ENCODE data around the gene THBS2. TPM values are rescaled to one million over a fixed set of nuclear protein-coding genes. Genes with fewer than 3 reads are reported as not detected.

THBS2 gene
- total RNA-seq, 1 experiment from 2014 or later = 0.39 TPM

GRCh38 chr6:169237496-169238134 lies 16.0 kb downstream of the THBS2 start:
- H4K20me1 ChIP-seq (ENCODE audit: insufficient read depth) = no peaks in the 10 kb centered on the region
- H3K27ac ChIP-seq (ENCODE audit: low read depth, low read length) = no peak overlapping the region
- intact Hi-C loops (cut with micrococcal nuclease) = no loop called here
- POLR2A ChIA-PET = no interaction called here
- H3K9me2 ChIP-seq (ENCODE audit: insufficient read depth) = no peaks in the 10 kb centered on the region
- H2AFZ ChIP-seq (ENCODE audit: low read depth, low read length, poor library complexity, severe bottlenecking) = no peak overlapping the region
- H3K9ac ChIP-seq (ENCODE audit: low read length) = no peak overlapping the region
- no peak for DNase-seq (ENCODE audit: low read depth, low spot score)
- H3K36me3 ChIP-seq (ENCODE audit: control insufficient read depth in 1 of 2, insufficient read depth in 2 of 2, low read length in 2 of 2) = no peaks in the 10 kb centered on the region
- H3K4me3 ChIP-seq (replicated peaks in 1 of 2; ENCODE audit: low read depth in 1 of 2, low read length in 2 of 2) = no peak overlapping the region
- no peak overlapping the region for H3K4me2 ChIP-seq (ENCODE audit: low read length)
- CTCF ChIA-PET = no interaction called here
- no peaks in the 10 kb centered on the region for H3K4me1 ChIP-seq (ENCODE audit: control insufficient read depth in 1 of 2, insufficient read depth in 2 of 2, low read length in 2 of 2)
- H3K79me2 ChIP-seq (ENCODE audit: insufficient read depth, low read length) = no peaks in the 10 kb centered on the region
- peaks cover 0 to 8% of the 10 kb centered on the region in 2 experiments; a peak in 1 of 4 replicates for H3K9me3 ChIP-seq (ENCODE audit: control insufficient read depth in 1 of 2, insufficient read depth in 1 of 2, low read depth in 1 of 2, low read length in 2 of 2)
- ATAC-seq = no peak
- TF ChIP-seq TCF7L2 (IDR thresholded peaks at IDR 0.05; ENCODE audit: borderline replicate concordance, extremely low read depth, insufficient read depth, insufficient read length) (no peak), MAX (IDR thresholded peaks at IDR 0.05) (no peak), CTCF (IDR thresholded peaks at IDR 0.05 in 2 of 3, conservative IDR thresholded peaks at IDR 0.05 in 1 of 3; ENCODE audit: borderline replicate concordance in 1 of 3, insufficient read depth in 1 of 3, low read depth in 2 of 3, low read length in 2 of 3) (no peak), SRF (IDR thresholded peaks at IDR 0.05; ENCODE audit: low read depth) (no peak), YY1 (IDR thresholded peaks at IDR 0.05; ENCODE audit: extremely low read depth, insufficient replicate concordance, low read depth, low read length) (no peak), ZBTB33 (IDR thresholded peaks at IDR 0.05; ENCODE audit: extremely low read depth, insufficient replicate concordance, low read length) (no peak), FOSL1 (IDR thresholded peaks at IDR 0.05; ENCODE audit: low read depth) (no peak)
- BruUV-seq (replicated peaks) = no TSS peak
- H3K27me3 ChIP-seq (ENCODE audit: insufficient read depth, low read length) = no peaks in the 10 kb centered on the region
- RAD21 ChIA-PET (ENCODE audit: low non-redundant PET in 1 of 2, low total read pairs in 2 of 2, uncharacterized antibody in 2 of 2, unreplicated experiment in 2 of 2) = no interaction called here

Data from HCT116 (cell line).